GM19035 (cell line): ENCODE measurements around the gene LSM14B.

Source experiments
- ATAC-seq: cut with Tn5 transposase; IDR thresholded peaks from one replicate; pipeline ENCODE4 v1.9.1; 2021; ENCODE audit not compliant: unreplicated experiment

Gene LSM14B

DNA sequence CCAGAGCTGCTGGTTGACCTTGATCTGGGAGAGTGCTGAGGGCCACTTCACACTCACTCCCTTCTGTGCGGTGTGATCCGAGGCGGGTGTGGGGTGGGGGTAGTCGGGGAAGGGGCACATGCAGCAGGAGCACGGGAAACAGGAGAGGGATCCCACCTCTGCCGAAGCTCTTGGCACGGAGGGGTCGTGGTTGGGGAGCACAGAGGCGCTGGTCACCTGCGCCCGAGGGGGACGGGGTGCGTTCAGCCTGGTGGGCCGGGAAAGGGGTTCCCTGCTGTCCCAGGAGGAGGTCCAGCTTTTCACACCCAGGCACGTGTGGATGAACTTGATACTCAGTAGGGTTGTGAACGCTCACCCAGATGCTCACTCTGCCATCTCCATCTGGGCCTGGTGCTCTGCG is 38.6 kb downstream of the LSM14B start:
- ATAC-seq = no peak

GRCh38 chr20:62161347-62161746 is 39.1 kb downstream of the LSM14B start:
- no peak for ATAC-seq

- no peak for ATAC-seq
These were observed 40.6 kb downstream of the LSM14B start for GRCh38 chr20:62162765-62163484.

- no peak for ATAC-seq
These were observed 41.2 kb downstream of the LSM14B start for GRCh38 chr20:62163485-62163865.

DNA sequence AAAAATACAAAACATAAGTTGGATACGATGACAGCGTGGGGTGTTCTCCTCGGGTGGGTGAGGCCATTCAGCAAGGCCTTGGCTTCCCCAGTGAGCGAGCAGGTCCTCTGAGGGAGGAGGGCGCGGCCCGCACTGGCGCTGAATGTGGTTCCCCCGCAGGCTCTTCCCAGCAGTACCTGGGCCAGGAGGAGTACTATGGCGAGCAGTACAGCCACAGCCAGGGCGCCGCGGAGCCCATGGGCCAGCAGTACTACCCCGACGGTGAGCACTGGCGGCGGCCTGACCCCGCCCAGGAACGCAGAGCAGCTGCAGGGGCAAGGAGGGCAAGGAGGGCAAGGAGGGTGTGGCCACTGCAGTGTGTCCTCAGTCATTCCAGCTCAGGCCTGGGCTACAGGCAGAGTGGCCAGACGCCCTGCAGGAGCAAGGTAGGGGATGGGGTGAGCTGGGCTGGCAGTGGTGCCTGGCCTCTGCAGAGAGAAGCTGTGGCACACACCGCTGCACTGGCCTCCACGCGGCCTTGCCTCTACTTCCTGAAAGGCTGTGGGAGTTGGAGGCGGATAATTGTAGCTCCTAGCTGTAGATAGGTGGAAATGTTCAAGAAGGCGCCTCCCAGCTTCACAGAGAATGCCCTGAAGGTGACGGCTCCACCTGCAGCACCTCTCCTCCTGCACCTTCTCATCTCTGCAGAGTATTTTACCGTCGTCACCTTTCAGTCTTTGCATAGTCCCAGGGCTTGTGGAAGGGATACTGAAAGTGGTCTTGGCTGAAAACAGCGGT is 41.9 kb downstream of the LSM14B start:
- no peak for ATAC-seq

DNA sequence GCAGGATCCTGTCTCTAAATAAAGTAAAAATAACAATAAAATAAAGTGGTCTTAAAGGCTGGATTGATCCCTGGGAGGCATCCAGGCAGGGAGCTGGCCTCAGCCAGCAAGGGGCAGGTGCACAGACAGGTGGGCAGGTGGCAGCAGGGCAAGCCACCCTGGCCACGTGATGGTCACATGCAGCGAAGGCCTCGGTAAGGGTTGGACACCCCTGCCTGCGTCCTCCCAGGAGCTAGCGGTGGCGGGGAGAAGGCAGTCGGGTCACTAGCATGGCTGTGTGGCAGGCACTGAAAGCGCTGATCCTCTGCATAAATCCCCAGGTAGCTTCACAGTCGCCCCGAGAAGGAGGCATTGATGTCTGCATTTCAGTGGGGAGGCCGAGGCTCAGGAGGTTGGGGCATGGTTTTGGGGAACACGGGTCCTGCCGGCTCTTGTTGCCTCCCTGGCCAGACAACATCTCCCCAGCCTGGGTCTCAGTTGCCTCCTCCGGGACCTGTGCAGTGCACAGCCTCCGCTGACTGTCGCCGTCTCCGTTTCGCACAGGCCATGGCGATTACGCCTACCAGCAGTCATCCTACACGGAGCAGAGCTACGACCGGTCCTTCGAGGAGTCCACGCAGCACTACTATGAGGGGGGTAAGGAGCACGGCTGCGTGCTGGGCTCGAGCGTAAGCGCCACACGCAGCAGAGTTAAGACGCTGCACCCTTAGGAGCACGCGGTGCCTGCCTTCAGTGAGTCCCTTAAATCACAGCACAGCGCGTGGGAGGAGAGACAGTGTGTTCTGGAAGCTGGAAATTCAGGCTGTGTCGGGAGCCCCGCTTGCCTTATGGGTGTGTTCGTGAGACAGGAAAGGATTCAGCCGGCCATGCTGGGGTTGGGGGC is 42.8 kb downstream of the LSM14B start:
- ATAC-seq = no peak

GRCh38 chr20:62165762-62166399 is 43.6 kb downstream of the LSM14B start:
- no peak for ATAC-seq

- no peak for ATAC-seq
These were observed 45.2 kb downstream of the LSM14B start for GRCh38 chr20:62167474-62167873.

DNA sequence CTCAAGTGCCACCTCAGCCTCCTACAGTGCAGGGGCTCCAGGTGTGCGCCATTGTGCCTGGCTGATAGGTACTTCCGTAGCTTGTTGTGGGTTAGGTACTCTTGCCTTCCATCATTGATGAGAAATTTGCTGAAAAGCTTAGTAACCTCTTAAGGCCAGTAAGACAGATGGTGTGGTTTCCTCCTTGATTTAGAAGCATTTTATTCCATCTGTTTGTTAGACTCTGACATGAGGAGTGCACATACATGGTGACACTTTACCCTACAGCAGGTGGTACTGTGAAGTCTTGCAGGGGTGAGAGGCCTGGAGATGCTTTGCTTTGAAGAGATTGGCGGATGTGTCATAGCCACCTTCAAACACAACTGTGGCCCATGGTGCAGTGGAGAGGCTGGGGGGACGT is 45.8 kb downstream of the LSM14B start:
- ATAC-seq = no peak

- no peak for ATAC-seq
These were observed 46.7 kb downstream of the LSM14B start for GRCh38 chr20:62168890-62169435.

DNA sequence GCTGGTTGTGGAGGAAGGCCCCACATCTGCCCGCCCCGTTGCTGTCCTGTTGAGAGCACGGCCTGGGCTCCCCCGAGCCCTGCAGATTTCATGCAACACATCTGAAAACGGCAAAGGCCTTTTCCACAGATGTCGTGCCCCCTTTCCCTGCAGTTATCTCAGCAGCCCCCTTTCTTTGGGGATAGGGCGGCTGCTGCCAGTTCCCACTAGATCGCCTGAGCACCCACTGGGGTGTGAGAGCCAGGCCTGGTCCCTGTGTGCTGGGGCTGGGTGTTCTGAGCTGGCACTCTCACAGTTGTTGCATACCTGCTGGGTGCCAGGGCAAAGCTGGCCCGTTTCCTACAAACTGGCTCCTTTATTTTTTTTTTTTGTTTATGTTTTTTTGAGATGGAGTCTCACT is 48.3 kb downstream of the LSM14B start:
- ATAC-seq = no peak

- no peak for ATAC-seq
These were observed 49.0 kb downstream of the LSM14B start for GRCh38 chr20:62171245-62171644.

DNA sequence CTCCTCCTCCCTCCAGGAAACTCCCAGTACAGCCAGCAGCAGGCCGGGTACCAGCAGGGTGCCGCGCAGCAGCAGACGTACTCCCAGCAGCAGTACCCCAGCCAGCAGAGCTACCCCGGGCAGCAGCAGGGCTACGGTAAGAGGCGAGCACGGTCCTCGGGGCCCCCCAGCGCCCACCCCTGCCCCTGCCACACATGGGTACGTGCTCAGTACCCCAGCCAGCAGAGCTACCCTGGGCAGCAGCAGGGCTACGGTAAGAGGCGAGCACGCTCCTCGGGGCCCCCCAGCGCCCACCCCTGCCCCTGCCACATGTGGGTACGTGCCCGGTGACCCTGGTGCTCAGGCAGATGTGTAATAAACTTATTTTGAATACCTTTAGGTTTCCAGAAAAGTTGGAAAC is 50.4 kb downstream of the LSM14B start:
- no peak for ATAC-seq

GRCh38 chr20:62174021-62174804 is 51.9 kb downstream of the LSM14B start:
- ATAC-seq = no peak

- ATAC-seq = no peak
These were observed 52.8 kb downstream of the LSM14B start for GRCh38 chr20:62174870-62175624.

DNA sequence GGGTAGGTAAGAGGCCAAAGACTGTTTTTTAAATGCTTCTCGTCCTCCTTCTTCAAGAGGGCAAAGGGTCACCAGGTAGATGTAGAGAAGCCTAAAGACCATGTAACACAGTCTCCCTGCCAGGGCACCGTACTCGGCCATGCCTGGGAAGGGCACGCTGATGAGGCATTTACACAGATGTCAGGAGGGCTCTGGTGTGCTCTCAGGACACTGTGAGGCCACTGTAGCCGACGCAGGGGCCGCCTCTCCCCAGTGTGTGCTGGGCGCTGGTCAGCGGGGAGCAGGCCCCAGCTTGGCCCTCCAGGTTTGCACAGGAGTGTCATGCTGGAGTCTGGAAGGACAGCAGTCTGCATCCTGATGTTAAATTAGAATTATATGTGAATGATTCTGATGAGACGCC is 53.4 kb downstream of the LSM14B start:
- no peak for ATAC-seq

DNA sequence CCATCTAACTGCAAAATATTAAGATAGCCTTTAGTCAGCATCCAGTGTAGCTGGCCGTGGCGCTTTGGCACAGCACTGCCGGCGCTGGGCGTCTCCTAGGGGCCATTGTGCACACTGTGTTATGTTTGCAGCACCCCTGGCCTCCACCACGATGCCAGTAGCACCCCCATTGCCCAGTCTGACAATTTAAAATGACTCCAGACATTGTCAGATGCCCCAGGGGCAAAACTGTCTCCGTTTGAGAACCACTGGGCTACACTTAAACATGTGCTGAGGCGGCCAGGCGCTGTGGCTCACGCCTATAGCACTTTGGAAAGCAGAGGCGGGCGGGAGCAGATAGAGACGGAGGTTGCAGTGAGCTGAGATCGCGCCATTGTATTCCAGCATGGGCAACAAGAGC is 54.6 kb downstream of the LSM14B start:
- ATAC-seq = no peak

DNA sequence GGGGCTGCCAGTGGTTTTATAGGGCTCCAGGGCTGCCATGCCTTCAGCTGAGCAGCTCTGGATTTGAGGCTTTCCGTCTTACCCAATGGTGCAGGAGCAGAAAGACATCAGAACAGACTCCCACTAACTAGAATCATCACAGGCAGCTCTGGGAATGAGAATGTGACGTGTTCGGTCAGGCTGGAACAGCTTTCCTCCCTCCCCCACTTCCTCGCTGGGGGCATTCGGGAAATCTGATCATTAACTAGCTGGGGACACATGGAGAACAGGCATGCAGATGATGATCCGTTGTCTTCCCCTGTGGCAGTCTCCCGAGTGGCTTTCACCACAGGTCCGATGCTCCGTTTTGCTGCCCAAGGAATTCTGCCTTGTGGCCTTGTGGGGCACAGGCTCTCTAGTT is 55.0 kb downstream of the LSM14B start:
- ATAC-seq = no peak
